HG03460 (cell line): ENCODE results near the gene NXT1.
"Not testable (repeated sequence)": the region's sequence is repeated elsewhere in the genome, so short reads cannot be mapped to it uniquely, and the experiment has no call there.

Source experiments
- ATAC-seq: cut with Tn5 transposase; IDR thresholded peaks from one replicate; pipeline ENCODE4 v1.9.1; 2021; ENCODE audit not compliant: unreplicated experiment

NXT1 gene

DNA sequence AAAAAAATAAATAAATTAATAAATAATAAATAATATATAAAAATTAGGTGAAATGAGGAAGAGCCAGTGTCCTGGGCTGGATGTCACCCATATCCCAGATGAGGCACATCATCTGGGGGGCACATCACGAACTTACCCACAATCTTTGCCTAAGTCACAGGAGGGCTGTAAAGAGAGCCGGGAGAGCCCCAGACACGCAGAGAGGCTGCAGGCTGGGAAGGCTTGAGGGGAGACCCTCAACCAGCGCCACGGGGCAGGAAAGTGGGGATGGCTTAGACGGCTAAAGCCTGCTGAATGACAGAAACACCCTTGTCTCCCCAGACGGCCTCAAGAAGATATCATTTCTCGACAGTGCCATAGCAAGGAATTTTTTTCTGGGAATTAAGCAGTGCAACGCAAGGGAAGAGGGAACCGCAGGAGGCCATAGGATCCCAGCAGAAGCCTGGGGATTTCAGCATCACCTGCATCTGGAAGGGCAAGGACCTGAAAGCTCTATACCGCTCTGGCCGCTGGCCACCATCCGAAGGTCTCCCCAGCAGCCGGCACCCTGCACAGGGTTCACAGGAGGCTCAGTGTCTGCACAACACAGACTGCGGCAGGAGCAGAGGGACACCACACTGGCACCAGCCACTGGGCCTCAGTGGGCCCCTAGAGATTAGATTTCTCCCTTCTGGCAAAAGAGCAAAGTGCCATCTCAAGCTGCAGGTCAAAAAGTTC, 22.8 kb upstream of the NXT1 start:
- ATAC-seq: no peak

DNA sequence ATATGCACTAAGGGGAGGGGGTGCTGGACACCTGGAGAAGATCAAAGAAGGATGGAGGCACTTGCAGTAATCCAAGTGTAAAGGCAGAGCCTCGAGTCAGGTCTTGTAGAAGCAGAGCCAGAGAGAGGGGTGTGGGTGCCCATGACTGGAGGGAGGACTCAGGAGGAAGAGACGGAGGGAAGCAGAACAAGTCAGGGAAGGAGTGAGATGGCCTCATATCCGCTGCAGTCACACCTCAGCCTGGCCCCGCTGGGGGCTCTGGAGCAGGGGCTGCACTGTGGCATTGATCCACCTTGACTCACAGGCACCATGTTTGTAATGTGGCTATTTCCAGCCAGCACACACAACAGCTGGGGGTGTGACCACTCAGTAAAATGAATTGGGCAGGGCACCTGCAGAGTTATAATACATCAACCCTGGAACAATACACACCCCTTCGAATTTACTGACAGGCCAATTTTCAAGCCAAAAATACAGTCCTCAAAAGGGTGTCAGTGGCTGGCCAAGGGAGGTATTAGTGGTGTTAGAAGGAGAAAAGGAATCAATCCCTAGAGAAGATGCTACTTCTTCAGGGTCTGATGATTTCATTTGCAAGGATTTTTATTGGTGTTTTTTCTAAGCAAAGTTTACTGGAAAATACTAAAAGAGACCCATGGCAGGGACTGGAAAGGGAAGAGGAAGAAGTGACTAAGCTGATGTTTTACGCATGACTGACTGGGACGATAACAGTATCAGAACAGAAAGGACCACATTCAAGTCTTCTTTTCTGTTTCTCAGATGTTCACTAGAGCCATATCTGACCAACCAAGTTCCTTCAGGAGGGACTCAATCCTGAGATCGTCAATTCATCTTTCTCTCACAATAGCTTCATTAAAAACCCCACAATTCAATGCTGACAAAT, 18.9 kb upstream of the NXT1 start:
- no peak for ATAC-seq

DNA sequence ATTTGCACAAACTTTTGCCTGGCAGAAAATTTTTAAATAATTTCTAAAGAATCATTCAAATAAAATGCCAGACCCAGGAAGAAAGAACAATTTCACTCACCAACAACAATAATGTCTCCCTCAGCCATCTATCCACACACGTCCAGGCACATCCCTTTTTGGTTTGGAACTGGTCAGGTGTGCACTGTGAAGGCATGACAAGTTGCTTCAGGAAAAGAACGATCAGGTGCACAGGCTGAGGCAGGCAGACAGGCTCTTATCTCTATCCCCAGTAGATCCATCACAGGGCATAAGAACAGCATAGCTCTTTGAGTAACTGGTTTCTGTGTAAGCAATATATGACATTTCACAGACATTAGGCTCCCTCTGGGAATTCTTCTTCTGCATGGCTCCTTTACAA, 18.1 kb upstream of the NXT1 start:
- no peak for ATAC-seq

DNA sequence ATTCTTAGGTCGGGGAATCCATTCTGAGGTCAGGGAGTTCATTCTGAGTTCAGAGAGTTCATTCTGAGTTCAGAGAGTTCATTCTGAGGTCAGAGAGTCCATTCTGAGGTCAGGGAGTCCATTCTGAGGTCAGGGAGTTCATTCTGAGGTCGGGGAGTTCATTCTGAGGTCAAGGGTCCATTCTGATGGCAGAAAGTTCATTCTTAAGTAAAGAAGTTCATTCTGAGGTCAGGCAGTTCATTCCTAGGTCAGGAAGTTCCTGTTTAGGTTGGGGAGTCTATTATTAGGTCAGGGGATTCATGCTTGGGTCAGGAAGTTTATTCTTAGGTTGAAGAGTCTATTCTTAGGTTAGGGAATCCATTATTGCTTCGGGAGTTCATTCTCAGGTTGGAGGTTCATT, 16.5 kb upstream of the NXT1 start:
- no peak for ATAC-seq

DNA sequence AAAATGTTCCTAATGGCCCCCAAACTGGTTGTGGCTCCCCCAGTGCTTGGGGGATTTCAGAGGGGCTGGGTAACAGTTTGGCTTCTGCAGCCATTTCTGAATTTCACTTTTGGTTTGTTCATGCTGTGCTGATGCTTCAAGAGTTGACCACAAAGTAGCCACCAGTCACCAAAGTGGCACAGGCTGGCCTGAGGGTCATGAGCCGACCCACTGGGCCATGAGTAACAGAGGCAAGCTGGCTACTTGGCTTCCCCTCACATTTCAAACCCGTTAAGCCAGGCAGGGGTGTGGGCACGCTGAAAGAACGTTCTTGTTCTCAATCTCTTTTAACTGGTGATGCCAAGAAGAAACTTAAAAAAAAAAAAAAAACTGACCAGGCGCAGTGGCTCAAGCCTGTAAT, 15.1 kb upstream of the NXT1 start:
- ATAC-seq: no peak

DNA sequence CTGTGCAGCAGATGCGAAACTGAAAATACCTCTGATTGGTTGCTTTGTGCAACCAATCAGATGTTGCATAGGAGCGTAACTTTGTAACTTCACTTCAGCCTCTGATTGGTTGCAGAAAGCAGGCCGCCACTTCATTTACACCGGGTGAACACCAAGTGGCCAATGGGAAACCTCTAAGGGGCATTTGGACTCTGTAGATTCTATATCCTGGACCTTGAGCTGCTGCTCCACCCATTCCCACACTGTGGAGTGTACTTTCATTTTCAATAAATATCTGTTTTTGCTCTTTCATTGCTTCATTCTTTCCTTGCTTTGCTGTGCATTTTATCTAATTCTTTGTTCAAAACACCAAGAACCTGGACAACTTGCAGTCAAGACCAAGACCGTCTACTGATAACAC, 14.1 kb upstream of the NXT1 start:
- ATAC-seq: no peak

DNA sequence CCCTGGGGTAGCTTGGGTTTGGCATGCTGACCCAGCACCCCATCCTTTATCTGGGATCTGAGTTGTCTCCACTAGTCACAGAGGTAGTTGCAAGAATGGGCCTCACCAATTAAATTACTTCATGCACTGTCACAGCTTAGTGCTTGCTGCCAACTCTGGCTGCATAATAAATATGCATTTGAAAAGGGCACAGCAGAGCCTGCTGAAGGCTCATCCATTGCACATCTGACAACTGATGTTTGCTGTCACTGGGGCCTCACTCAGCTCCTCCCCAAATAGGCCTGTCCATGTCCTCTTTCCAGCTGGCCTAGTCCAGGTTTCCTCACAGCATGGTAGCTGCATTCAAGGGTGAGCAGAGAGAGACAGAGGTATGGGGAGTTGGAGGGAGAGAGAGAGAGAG, 13.3 kb upstream of the NXT1 start:
- no peak for ATAC-seq

DNA sequence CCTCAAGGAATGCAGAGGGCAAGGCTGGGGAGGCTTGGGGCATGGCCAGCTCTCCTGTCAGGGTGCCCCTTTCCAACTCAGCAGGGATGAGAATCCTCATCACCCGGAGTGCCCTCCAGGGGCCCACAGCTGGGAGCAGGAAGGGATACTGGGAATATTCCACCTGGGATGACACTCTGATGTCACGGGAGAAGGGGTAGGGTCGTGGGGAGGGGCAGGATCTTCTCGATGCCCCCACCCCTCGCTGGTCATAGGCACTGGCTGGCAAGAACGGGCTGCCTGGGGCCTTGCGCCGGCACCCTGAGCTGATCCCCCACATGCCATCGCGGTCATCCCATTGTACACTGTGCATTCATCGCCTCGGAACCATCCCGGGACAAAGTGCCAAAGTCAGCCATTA, 10.6 kb upstream of the NXT1 start:
- no peak for ATAC-seq

DNA sequence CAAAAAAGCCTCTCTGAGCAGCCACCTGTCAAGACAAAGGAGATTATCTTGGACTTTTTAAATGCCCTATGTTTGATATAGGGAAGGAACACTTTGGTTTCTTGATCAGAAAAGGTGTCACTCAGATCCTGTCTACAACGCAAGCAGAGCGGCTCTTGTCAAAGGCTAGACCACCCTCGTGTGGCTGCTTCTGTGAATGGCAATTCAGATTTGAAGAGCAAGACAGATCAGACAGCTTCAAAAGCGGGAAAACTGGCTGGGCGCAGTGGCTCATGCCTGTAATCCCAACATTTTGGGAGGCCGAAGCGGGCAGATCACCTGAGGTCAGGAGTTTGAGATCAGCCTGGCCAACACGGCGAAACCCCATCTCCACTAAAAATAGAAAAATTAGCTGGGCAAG, 10.1 kb upstream of the NXT1 start:
- ATAC-seq: no peak

DNA sequence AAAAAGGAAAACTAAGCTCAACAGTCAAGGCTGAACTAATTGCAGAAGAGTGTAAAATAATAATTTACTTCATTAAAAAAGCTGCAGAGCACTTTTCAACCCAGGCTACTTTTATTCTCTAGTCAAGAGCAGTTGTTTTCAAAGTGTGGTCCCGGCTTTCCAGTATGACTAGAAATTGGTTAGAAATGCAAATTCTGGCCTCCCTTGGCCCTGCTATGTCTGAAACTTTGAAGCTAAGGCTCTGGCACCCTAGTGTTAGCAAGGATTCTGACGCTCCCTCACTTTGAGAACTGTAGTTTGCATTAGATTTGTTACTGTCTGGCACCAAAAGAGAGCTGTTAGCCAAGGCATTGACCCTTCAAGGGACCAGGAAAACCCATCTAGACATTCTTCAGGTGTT, 9.5 kb upstream of the NXT1 start:
- no peak for ATAC-seq

DNA sequence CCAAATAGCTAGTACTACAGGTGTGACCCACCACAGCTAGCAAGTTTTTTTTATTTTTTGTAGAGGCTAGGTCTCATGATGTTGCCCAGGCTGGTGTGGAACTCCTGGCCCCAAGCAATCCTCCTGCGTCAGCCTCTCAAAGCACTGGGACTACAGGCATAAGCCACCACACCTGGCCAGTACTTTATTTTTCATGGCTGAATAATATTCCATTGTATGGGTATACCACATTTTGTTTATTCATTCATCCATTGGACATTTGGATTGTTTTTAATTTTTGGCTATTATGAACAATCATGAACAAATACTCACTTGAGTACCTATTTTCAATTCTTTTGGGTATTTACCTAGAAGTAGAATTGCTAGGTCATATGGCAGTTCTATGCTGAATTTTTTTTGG, 7.0 kb upstream of the NXT1 start:
- no peak for ATAC-seq

DNA sequence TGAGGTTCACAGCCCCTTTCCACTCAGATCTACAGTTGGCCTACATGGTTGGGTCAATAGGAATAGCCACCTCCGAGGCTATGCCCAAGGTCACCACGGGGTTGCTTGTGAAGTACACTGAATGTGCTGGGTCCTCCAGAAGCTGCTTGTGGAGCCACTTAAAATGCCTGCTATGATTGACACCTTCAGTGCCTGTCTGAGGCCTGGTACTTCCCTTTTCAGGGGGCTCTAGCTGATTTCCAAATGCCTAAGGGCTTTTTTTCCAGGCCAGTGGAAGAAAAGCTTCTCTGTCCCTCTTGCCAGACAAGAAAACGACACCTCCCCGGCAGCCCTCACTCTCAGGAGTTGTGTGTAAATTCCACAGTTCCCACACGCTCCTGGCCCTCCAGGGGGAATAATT, 6.3 kb upstream of the NXT1 start:
- no peak for ATAC-seq

DNA sequence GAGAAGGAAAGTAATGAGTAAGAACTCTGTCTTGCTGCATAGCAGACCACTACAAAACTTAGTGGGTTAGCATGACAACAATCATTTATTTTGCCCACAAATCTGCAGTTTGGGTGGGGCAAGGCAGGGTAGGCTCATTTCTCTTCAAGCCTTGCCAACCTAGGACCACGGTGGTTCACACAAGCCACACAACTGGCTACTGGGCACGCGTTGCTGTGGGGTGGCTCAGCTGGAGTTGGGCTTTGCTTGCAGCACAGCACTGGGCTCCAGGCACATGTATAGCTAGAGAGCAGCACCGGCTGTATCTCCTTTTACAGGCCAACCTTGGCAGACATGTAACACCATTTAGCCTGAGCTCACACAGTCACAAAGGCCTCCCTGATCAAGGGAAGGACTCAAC, 4.6 kb upstream of the NXT1 start:
- no peak for ATAC-seq

DNA sequence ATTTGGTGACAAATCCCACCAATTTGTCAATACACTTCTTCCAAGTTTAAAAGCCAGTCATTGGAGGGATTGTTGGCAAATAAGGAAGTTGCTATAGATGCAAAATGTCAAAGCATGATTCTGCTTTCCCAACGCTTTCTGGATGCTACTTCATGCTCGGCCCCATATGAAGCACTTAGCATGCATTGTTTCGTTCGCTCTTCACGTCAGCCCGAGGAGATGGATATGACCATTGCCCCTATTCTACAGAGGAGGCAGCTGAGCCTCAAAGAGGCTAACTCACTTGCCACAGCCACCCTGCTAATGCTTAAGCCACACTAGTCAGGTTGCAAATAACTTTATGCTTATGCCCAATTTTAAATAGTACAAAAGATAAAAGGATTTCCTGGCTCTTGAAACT, 2.8 kb upstream of the NXT1 start:
- no peak for ATAC-seq

DNA sequence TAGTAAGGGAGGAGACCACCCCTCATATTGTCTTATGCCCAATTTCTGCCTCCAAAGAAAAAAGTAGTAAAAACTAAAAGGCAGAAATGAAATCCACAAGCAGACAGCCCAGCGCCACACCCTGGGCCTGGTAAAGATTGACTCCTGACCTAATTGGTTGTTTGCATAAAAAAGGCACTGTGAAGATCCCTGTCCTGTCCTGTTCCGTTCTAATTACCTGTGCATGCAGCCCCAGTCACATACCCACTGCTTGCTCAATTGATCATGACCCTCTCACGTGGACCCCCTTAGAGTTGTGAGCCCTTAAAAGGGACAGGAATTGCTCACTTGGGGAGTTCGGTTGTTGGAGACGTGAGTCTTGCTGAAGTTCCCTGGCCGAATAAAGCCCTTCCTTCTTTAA, 2.1 kb upstream of the NXT1 start:
- ATAC-seq: not testable (repeated sequence)

DNA sequence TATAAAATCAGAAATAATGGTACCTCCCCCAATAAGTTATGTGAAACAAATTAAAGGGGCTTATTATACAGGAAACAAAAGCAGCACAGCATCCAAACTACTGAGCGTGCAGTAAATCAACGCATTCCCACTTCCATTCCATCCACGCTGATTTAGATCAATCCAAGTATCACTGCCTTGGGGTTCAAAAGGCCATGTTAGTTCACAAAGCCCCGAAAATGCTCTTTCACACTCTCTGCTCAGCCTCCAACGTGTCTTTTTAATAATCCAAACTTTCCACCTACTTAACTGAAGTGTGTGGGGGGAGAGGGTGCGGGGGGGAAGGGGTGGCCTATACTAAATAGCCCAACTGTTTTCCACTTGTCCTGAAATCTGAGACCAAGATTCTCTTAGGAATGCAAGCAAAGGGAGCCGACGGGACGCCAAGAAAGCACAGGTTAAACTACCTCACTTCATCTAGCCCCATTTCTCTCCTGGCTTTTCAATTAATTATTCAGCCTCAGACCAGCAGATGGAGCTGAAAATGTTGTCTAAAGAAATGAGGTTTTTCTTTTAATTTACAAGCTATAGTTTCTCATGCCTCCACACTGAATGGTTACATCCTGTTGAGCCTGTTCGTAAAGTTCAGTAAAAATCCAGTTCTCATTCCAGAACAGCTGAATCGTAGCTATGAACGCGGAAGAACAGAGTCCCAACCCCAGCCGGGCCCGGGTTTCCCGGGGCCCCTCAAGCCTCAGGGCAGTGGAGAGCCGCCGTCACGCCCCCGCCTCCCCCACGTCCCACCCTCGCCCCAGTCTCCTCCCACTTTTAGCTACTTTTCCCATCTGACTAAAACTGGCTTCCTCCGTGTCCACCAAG, 1.0 kb upstream of the NXT1 start:
- ATAC-seq: peak; percentile 27

DNA sequence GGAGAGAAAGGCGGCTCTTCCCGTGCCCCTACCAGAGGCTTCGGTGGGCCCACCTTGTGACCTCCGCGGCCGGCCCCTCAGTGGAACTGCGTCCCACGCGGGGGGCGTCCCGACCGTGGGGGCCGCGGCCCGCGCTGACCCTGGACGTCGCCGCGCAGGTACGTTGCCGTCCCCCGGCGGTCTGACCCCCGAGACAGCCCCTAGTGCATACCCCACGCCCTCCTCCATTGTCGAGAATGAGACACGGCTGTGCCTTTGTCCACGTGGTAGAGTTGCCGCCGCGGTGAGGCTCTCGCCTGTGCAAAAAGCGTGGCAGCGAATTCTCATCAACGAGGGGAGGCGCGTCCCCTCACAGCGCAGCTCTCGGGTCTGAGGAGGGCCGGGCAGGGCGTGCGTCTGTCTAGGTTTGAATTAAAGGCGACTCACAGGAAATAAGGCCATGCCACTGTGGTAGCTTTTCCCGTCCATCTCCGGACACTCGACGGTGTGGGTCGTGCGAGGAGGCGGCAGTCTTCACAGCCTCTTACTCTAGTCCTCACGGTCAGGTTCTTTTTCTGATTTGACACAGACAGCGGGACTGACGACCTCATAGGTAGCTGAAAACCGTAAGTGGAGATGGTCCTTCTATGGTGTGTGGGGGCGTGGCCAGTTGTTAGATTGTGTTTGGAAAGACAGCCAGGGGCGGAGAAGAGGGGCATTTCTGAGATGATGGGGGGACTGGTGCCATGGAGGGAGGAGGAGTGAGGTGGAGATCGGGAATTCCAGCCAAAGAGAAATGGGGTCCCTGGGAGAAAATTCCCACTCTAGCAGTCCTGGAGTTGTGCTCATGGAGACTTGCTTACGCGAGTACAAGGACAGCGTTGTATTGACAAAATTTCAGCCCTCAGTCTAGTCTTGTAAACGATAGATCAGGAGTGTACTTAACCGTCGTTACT, 580 bp downstream of the NXT1 start:
- ATAC-seq: peak; percentile 24

DNA sequence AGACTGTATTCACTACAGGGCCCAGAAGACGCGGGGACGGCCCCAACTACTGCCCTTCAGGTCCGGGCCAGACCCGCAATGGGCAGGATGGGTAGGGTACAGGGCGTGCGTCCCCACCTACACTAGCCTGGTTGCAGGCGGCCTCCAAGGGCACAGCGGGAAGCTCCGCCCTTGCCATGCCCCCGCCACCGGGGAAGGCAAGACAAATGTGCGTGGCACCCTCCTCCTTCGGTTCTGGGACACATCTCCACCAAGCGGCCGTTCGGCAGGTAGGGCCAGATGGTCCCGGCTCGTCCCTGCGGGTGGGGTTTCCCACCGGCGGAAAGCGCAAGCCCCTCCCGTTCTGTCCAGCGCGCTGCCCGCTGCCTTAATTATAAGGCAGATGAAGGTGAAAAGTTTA, 5.6 kb downstream of the NXT1 start:
- no peak for ATAC-seq

DNA sequence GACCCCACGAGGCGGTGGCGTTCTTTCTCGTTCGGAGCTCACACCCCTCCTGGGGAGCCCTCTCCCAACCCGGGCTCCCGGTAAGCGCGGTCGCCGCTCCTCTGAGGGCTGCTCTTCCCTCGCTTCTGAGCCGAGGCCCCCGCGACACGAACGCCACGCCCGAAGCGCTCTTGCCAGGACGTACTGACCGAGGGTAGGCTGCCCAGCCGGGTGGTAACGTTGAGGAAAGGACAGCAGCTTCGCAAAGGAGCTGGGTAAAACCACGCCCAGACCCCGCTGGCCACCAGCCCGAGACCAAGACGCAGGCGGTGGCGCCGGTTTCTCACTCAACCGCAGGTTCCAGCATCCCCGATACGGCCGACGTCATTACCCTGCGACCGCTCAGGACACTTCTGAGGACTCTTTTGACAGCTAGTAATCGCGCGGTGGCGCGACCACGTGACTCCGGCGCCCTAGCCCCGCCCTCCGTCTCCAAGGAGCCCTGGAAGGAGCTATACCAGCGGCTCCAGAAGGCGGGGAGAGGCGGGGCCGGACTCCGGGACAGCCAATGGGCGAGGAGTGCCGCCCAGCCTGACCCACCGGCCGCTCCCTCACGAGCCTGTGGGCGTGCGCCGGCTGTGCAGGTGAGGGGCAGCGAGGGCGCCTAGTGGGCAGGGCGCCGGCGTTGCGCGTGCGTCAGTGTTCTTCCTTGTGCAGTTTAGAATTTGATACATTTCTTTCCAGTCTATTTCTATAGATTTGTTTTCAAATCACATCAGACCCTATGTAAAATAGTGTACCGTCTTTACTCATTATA, 7.4 kb downstream of the NXT1 start:
- peak; percentile 70 for ATAC-seq

DNA sequence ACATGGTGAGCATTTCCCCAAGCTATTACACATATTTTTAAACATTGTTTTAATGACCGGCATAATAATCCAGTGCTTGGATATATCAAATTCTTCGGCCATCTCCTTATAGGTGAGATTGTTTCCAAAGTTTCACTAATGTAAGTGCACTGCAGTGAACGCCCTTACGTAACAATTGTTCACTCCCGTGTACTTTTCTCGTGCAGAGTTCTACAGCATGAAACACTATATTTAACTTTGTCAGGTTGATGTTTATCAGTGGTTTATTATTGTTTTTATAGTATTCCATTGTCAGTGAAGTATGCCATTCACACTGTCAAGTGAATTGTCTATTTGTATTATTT, 7.9 kb downstream of the NXT1 start:
- ATAC-seq: no peak
